ENCODE data around the gene ST6GALNAC2. TPM values are rescaled to one million over a fixed set of nuclear protein-coding genes. Genes with fewer than 3 reads are reported as not detected.
A peak's percentile ranks its signal among the peaks of the same experiment; 100 is the strongest.

ST6GALNAC2 gene
- total and polyA plus RNA-seq, 12 donors: 0.50 to 37.8 (median 5.6) TPM

- H3K27me3 ChIP-seq: no peaks in the 10 kb centered on the region
- H3K27ac ChIP-seq: no peak overlapping the region
- TF ChIP-seq POLR2A (IDR thresholded peaks at IDR 0.05): no peak
- TF ChIP-seq, protein P1, sequence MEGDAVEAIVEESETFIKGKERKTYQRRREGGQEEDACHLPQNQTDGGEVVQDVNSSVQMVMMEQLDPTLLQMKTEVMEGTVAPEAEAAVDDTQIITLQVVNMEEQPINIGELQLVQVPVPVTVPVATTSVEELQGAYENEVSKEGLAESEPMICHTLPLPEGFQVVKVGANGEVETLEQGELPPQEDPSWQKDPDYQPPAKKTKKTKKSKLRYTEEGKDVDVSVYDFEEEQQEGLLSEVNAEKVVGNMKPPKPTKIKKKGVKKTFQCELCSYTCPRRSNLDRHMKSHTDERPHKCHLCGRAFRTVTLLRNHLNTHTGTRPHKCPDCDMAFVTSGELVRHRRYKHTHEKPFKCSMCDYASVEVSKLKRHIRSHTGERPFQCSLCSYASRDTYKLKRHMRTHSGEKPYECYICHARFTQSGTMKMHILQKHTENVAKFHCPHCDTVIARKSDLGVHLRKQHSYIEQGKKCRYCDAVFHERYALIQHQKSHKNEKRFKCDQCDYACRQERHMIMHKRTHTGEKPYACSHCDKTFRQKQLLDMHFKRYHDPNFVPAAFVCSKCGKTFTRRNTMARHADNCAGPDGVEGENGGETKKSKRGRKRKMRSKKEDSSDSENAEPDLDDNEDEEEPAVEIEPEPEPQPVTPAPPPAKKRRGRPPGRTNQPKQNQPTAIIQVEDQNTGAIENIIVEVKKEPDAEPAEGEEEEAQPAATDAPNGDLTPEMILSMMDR (IDR thresholded peaks at IDR 0.05): no peak
- H3K4me1 ChIP-seq (replicated peaks in 1 of 2): peaks cover 10 to 11% of the 10 kb centered on the region in 2 donors
- 93 to 95% (median 94%) methylated on average over 10 to 17 of the region's 17 CpGs for WGBS, 4 donors
- intact Hi-C loops (cut with DNase I): no loop called here
- H3K9me3 ChIP-seq (replicated peaks in 1 of 3): no peaks in the 10 kb centered on the region
- no peaks in the 10 kb centered on the region for H3K36me3 ChIP-seq (replicated peaks in 1 of 2)
- no peak overlapping the region for H3K4me3 ChIP-seq
- DNase-seq: no peak
Observed at GRCh38 chr17:76572201-76572910, 13.3 kb downstream of the ST6GALNAC2 start.

- 91 to 98% (median 96%) methylated on average over 10 to 13 of the region's 13 CpGs for WGBS, 4 donors
- TF ChIP-seq, protein P1 (IDR thresholded peaks at IDR 0.05): no peak
- no peak for TF ChIP-seq POLR2A (IDR thresholded peaks at IDR 0.05)
- Histone ChIP-seq H3K4me3 (no peak overlapping the region), H3K36me3 (replicated peaks in 1 of 2) (no peaks in the 10 kb centered on the region), H3K4me1 (replicated peaks in 1 of 2) (peaks cover 10 to 12% of the 10 kb centered on the region in 2 donors), H3K9me3 (replicated peaks in 1 of 3) (no peaks in the 10 kb centered on the region), H3K27ac (no peak overlapping the region), H3K27me3 (no peaks in the 10 kb centered on the region)
- DNase-seq: no peak
- intact Hi-C loops (cut with DNase I): no loop called here
Observed at GRCh38 chr17:76570877-76571471, 14.7 kb downstream of the ST6GALNAC2 start.

DNA sequence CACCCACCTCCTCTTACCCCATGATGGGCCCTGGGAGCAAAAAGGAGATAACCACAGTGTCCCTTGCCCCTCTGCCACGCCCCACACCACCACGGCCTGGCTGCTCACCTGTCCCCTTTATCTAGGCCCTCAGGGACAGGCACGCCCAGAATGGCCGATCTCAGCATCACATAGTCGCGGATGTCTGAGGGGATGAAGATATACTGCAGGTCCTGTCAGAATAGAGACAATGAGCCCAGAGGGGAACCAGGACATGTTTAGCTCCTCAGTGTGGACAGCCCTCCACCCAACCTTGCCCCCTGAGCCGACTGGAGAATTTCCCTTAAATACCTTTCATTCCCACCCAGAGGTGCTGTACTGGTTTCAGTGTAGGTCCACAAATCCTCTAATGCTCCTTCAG is 15.2 kb downstream of the ST6GALNAC2 start:
- no peak overlapping the region for H3K4me3 ChIP-seq
- TF ChIP-seq, protein P1 (IDR thresholded peaks at IDR 0.05): no peak
- no peak for TF ChIP-seq POLR2A (IDR thresholded peaks at IDR 0.05)
- peaks cover 0 to 2% of the 10 kb centered on the region in 2 donors for H3K36me3 ChIP-seq (replicated peaks in 1 of 2)
- no peak for DNase-seq
- intact Hi-C loops (cut with DNase I): no loop called here
- 90 to 94% (median 91%) methylated on average over 6 to 7 of the region's 7 CpGs for WGBS, 4 donors
- H3K27me3 ChIP-seq: no peaks in the 10 kb centered on the region
- H3K4me1 ChIP-seq (replicated peaks in 1 of 2): peaks cover 10 to 12% of the 10 kb centered on the region in 2 donors
- H3K27ac ChIP-seq: peak overlapping the region in 3 of 5 donors; percentile 32 to 62 (median 54)
- no peaks in the 10 kb centered on the region for H3K9me3 ChIP-seq (replicated peaks in 1 of 3)

GRCh38 chr17:76569607-76570279 is 15.9 kb downstream of the ST6GALNAC2 start:
- Histone ChIP-seq H3K4me1 (replicated peaks in 1 of 2) (peaks cover 10 to 12% of the 10 kb centered on the region in 2 donors), H3K27me3 (no peaks in the 10 kb centered on the region), H3K27ac (peak overlapping the region in 3 of 5 donors; percentile 37 to 62 (median 54)), H3K9me3 (replicated peaks in 1 of 3) (no peaks in the 10 kb centered on the region), H3K4me3 (no peak overlapping the region), H3K36me3 (replicated peaks in 1 of 2) (peaks cover 0 to 7% of the 10 kb centered on the region in 2 donors)
- WGBS, 4 donors: 38 to 52% (median 44%) methylated on average over 14 to 18 of the region's 18 CpGs
- intact Hi-C loops (cut with DNase I): loop anchor here in 1 of 2 donors (10.0 kb wide), 2 partner anchors 55 to 145 kb away; partner anchors contain the start of gene MXRA7
- peak; percentile 74 to 91 (median 89) for DNase-seq
- peak in 1 of 2 donors; percentile 74 for TF ChIP-seq POLR2A (IDR thresholded peaks at IDR 0.05)
- TF ChIP-seq, protein P1 (IDR thresholded peaks at IDR 0.05): peak in 1 of 6 experiments; percentile 11

All from adrenal gland (tissue), 12 donors.